PFSK-1 (cell line): ENCODE results near the gene BCL2L13.

ENCODE experiments used
- FOXP2 ChIP-seq: optimal IDR thresholded peaks from 2 replicates; pipeline ENCODE3; 2011; ENCODE audit warnings: borderline replicate concordance, control low read depth, inconsistent platforms; ENCODE audit not compliant: insufficient read depth; ENCODE audit errors: extremely low read length, extremely low read depth
- POLR2AphosphoS5 ChIP-seq: IDR thresholded peaks from 2 replicates; pipeline ENCODE4 v1.6.1; 2012; ENCODE audit warnings: low read depth, mild to moderate bottlenecking, control low read depth, low read length, moderate library complexity
- SIN3A ChIP-seq: IDR thresholded peaks from 2 replicates; pipeline ENCODE4 v1.6.1; 2012; ENCODE audit warnings: mild to moderate bottlenecking, low read length, moderate library complexity, borderline replicate concordance; ENCODE audit not compliant: insufficient read depth
- TAF1 ChIP-seq: IDR thresholded peaks from 2 replicates; pipeline ENCODE4 v1.6.1; 2012; ENCODE audit warnings: low read length, control low read depth, borderline replicate concordance; ENCODE audit not compliant: insufficient read depth
- TF ChIP-seq, protein P1 (sequence below), 2 experiments: IDR thresholded peaks; 2 replicates each; pipeline versions ENCODE4 v1.6.1 to v1.8.0; 2011 to 2012; ENCODE audit warnings: low read depth in 2 of 2, low read length in 2 of 2, control low read depth in 1 of 2, inconsistent platforms in 1 of 2, mild to moderate bottlenecking in 1 of 2, moderate library complexity in 1 of 2; ENCODE audit not compliant: insufficient read depth in 1 of 2

Gene BCL2L13

DNA sequence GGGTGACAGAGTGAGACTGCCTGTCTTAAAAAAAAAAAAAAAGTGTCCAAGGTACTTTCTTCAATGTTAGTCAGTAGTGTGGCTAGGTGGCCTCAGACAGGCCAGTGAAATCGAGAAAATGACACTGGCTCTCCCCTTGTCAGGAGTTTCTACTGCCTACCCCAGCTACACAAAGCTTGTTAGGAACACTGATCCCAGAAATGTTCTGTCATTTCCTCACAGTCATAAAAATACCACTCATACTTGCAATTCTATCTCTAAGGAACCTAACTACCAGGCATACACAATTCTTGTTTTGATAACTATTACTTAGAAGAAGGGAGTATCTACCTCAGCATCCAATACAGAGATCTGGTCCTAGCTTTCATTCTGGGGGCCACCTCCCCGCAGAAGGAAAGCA is 41.3 kb upstream of the BCL2L13 start:
- no peak for TF ChIP-seq FOXP2
- TF ChIP-seq POLR2AphosphoS5, result no peak
- TF ChIP-seq, protein P1, sequence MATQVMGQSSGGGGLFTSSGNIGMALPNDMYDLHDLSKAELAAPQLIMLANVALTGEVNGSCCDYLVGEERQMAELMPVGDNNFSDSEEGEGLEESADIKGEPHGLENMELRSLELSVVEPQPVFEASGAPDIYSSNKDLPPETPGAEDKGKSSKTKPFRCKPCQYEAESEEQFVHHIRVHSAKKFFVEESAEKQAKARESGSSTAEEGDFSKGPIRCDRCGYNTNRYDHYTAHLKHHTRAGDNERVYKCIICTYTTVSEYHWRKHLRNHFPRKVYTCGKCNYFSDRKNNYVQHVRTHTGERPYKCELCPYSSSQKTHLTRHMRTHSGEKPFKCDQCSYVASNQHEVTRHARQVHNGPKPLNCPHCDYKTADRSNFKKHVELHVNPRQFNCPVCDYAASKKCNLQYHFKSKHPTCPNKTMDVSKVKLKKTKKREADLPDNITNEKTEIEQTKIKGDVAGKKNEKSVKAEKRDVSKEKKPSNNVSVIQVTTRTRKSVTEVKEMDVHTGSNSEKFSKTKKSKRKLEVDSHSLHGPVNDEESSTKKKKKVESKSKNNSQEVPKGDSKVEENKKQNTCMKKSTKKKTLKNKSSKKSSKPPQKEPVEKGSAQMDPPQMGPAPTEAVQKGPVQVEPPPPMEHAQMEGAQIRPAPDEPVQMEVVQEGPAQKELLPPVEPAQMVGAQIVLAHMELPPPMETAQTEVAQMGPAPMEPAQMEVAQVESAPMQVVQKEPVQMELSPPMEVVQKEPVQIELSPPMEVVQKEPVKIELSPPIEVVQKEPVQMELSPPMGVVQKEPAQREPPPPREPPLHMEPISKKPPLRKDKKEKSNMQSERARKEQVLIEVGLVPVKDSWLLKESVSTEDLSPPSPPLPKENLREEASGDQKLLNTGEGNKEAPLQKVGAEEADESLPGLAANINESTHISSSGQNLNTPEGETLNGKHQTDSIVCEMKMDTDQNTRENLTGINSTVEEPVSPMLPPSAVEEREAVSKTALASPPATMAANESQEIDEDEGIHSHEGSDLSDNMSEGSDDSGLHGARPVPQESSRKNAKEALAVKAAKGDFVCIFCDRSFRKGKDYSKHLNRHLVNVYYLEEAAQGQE (IDR thresholded peaks at IDR 0.05; ENCODE audit: insufficient read depth in 1 of 2, low read depth in 2 of 2, low read length in 2 of 2), result no peak
- no peak for TF ChIP-seq SIN3A
- no peak for TF ChIP-seq TAF1

DNA sequence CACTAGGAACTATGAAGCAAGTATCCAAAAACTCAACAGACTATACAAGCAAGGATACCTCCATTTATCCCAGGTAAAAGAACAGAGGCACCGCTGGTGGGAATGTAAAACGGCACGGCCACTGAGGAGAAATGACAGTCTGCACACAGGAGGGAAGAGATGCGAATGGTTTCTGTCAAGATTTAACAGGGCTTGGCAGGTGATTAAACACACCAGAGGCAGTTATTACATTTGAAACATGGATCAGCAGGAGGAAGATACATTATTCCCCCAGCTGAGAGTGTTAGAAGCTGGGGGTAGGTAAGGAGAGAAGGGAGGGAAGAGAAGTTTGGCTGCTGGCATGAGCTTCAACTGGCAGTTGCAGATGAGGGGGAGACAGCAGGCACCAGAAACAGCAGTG is 40.2 kb upstream of the BCL2L13 start:
- TF ChIP-seq FOXP2 (no peak), TAF1 (no peak), POLR2AphosphoS5 (no peak), SIN3A (no peak)
- TF ChIP-seq, protein P1 (IDR thresholded peaks at IDR 0.05; ENCODE audit: insufficient read depth in 1 of 2, low read depth in 2 of 2, low read length in 2 of 2), result no peak

DNA sequence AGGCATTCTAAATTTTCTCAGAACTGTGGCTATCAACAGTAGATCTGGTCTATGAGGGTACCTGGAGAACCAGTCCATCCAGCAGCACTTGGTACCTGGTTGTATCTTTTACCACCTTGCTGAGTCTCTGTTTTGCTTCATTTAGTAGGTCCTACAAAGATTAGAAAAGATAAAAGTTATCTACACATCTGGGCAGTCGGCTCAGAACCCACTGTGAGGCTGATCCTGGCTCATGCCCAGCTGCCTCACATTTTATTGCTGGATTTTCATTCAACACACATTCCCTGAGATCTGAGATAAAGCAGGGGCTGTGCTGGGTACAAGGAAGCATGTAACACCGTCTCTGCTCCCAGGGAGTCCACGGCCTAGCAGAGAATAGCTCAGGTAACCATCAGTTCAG is 37.5 kb upstream of the BCL2L13 start:
- no peak for TF ChIP-seq POLR2AphosphoS5

DNA sequence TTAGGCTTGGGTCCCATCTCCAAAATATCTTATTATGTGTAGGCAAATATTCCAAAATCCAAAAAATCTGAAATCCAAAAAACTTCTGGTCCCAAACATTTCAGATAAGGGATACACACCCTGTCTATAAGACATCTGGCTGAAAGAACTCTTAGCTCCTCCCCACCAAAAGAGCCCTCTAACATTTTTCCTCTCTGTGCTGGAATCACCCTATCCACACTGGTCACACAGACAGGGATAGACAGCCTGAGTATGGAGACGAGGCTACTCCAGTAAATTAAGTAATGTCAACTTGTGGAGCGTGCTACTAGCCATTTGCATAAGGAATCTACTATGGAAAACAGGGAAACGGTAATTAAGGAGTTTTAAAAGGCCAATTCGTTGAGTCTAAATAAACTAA is 34.9 kb upstream of the BCL2L13 start:
- TF ChIP-seq, protein P1 (IDR thresholded peaks at IDR 0.05; ENCODE audit: insufficient read depth in 1 of 2, low read depth in 2 of 2, low read length in 2 of 2), result no peak
- TF ChIP-seq SIN3A, result no peak
- TF ChIP-seq POLR2AphosphoS5, result no peak
- TF ChIP-seq FOXP2, result no peak
- no peak for TF ChIP-seq TAF1

DNA sequence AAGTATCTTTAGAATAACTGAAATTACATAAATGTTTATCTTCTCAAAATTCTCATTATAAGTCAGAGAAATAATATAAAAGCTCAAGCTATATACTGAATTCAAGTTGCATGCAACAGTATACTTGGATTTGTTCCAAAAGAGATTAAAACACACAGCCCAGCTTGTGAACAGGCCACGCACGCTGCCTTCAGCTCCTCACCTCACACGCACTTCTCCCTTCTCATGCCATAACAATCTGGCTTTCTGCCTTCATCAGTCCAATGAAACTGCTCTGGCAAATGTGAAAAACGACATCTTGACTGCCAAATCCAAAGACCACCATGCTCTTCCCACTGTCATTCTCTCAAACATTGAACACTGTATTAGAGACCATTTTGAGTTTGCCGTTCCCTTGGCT is 32.1 kb upstream of the BCL2L13 start:
- TF ChIP-seq TAF1, result no peak
- no peak for TF ChIP-seq POLR2AphosphoS5
- no peak for TF ChIP-seq FOXP2
- TF ChIP-seq SIN3A, result no peak
- TF ChIP-seq, protein P1 (IDR thresholded peaks at IDR 0.05; ENCODE audit: insufficient read depth in 1 of 2, low read depth in 2 of 2, low read length in 2 of 2), result no peak
